SU-DHL-6 (cell line): Measurements from ENCODE around the gene COMMD3.

Experiments used
- EZH2phosphoT487 ChIP-seq: fragments of 200-600 bp; sonication (generic), shearing (Covaris generic); conservative IDR thresholded peaks from 2 replicates; pipeline ENCODE4 v1.6.1; 2018; ENCODE audit warnings: mild to moderate bottlenecking, antibody characterized with exemption, low read length, moderate library complexity, mixed read lengths
- TF ChIP-seq, protein P1 (sequence below): fragments of 200-600 bp; sonication (generic); IDR thresholded peaks from one replicate; pipeline ENCODE4 v1.5.1; 2017; ENCODE audit warnings: antibody characterized with exemption, mild to moderate bottlenecking, low read length, moderate library complexity; ENCODE audit not compliant: insufficient read depth, poor library complexity, severe bottlenecking

GRCh38 chr10:22351131-22351703 is 35.0 kb downstream of the COMMD3 start:
- TF ChIP-seq, protein P1, sequence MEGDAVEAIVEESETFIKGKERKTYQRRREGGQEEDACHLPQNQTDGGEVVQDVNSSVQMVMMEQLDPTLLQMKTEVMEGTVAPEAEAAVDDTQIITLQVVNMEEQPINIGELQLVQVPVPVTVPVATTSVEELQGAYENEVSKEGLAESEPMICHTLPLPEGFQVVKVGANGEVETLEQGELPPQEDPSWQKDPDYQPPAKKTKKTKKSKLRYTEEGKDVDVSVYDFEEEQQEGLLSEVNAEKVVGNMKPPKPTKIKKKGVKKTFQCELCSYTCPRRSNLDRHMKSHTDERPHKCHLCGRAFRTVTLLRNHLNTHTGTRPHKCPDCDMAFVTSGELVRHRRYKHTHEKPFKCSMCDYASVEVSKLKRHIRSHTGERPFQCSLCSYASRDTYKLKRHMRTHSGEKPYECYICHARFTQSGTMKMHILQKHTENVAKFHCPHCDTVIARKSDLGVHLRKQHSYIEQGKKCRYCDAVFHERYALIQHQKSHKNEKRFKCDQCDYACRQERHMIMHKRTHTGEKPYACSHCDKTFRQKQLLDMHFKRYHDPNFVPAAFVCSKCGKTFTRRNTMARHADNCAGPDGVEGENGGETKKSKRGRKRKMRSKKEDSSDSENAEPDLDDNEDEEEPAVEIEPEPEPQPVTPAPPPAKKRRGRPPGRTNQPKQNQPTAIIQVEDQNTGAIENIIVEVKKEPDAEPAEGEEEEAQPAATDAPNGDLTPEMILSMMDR = no peak
- no peak for TF ChIP-seq EZH2phosphoT487
